ENCODE measurements around the gene ANGPTL2.

Gene ANGPTL2

DNA sequence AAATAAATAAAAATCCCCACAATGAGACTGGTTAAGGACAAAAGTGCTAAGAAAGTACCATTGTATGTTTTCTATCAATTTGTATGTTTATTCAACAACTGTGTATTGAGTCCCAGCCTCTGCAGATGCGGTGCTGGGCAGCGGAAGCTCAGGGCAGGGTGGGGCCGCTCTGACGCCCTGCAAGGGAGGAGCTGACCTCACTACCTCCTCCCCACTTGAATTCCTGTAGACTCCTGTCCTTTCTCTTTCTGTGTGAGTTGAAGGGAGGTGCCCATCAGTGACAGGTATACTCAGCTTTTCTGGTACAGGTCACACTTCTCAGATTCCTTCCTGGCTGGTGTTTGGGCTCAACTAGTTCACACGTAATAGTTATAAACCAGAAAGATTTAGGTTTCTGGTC, 27.0 kb downstream of the ANGPTL2 start:
- H3K27ac Mint-ChIP-seq: no peak overlapping the region
- intact Hi-C loops (cut with micrococcal nuclease): no loop called here
- peaks cover 6% of the 10 kb centered on the region for H3K27me3 Mint-ChIP-seq
- H3K36me3 Mint-ChIP-seq (ENCODE audit: low read depth): no peaks in the 10 kb centered on the region
- H3K9me3 Mint-ChIP-seq: no peaks in the 10 kb centered on the region
- H3K4me3 Mint-ChIP-seq: no peak overlapping the region
- H3K4me1 Mint-ChIP-seq (ENCODE audit: low read depth): no peaks in the 10 kb centered on the region

GRCh38 chr9:127093319-127094020, 29.0 kb downstream of the ANGPTL2 start:
- peaks cover 10% of the 10 kb centered on the region for H3K27me3 Mint-ChIP-seq
- H3K4me1 Mint-ChIP-seq (ENCODE audit: low read depth): no peaks in the 10 kb centered on the region
- no peaks in the 10 kb centered on the region for H3K9me3 Mint-ChIP-seq

DNA sequence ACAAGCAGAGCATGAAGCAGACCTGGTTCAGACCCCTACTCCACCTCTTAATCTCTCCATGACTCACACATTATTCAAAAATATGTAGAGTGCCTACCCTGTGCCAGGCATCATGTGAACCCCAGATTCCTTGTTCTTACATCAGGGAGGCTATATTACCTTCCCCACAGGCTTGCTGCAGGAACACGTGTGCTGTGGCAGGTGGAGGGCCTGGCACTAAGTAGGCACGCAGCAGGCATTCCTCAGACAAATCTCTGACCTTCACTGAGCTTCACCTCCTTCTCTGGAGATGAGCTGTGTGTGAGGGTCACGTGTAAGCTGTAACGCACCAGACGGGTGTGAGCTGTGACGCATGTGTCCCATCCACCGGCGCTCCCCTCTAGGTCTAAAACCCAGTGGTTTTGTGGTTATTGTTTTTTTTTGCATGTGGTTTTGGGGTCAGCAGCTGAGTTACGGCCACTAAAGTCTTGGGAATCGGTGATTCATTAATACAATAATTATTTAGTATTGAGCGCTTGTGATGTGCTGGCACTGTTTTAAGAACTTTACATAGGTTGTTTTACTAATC, 30.3 kb downstream of the ANGPTL2 start:
- no peaks in the 10 kb centered on the region for H3K4me1 Mint-ChIP-seq (ENCODE audit: low read depth)
- no peak overlapping the region for H3K4me3 Mint-ChIP-seq
- no peaks in the 10 kb centered on the region for H3K9me3 Mint-ChIP-seq
- H3K27ac Mint-ChIP-seq: no peak overlapping the region
- intact Hi-C loops (cut with micrococcal nuclease): no loop called here
- H3K27me3 Mint-ChIP-seq: peaks cover 8% of the 10 kb centered on the region
- no peaks in the 10 kb centered on the region for H3K36me3 Mint-ChIP-seq (ENCODE audit: low read depth)

More at GRCh38 chr9:127093319-127094020, 29.0 kb downstream of the ANGPTL2 start:
- intact Hi-C loops (cut with micrococcal nuclease): no loop called here
- Mint-ChIP-seq H3K36me3 (ENCODE audit: low read depth) (no peaks in the 10 kb centered on the region), H3K27ac (no peak overlapping the region), H3K4me3 (no peak overlapping the region)

DNA sequence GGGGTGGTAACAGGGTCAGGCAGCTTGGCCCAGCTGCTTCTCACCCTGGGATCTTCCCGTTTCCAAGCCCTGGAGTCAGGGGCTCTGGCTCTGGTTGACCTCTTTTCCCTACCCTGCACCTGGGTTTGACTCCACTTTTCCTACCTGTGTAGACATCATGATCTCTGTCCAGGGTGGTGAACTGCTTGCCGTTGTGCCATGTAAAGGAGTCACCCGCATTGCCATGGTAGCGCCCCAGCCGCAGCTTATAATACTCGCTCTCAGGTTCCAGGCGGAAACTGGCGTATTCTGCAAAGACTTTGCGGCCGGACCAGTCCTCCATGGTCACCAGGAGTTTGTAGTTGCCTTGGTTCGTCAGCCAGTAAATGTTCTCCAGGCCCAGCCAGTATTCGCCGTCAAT, 30.9 kb downstream of the ANGPTL2 start:
- no peak overlapping the region for H3K4me3 Mint-ChIP-seq
- no peaks in the 10 kb centered on the region for H3K9me3 Mint-ChIP-seq
- intact Hi-C loops (cut with micrococcal nuclease): no loop called here
- H3K27ac Mint-ChIP-seq: no peak overlapping the region
- H3K27me3 Mint-ChIP-seq: peaks cover 10% of the 10 kb centered on the region
- no peaks in the 10 kb centered on the region for H3K4me1 Mint-ChIP-seq (ENCODE audit: low read depth)
- H3K36me3 Mint-ChIP-seq (ENCODE audit: low read depth): no peaks in the 10 kb centered on the region

GRCh38 chr9:127090341-127090985, 32.0 kb downstream of the ANGPTL2 start:
- Mint-ChIP-seq H3K27ac (no peak overlapping the region), H3K9me3 (no peaks in the 10 kb centered on the region), H3K4me3 (no peak overlapping the region), H3K27me3 (peaks cover 11% of the 10 kb centered on the region), H3K4me1 (ENCODE audit: low read depth) (no peaks in the 10 kb centered on the region), H3K36me3 (ENCODE audit: low read depth) (no peaks in the 10 kb centered on the region)
- intact Hi-C loops (cut with micrococcal nuclease): no loop called here

GRCh38 chr9:127089631-127090081, 32.8 kb downstream of the ANGPTL2 start:
- Mint-ChIP-seq H3K27ac (no peak overlapping the region), H3K9me3 (no peaks in the 10 kb centered on the region), H3K4me3 (no peak overlapping the region), H3K27me3 (peaks cover 11% of the 10 kb centered on the region), H3K4me1 (ENCODE audit: low read depth) (no peaks in the 10 kb centered on the region), H3K36me3 (ENCODE audit: low read depth) (no peaks in the 10 kb centered on the region)
- intact Hi-C loops (cut with micrococcal nuclease): no loop called here

- intact Hi-C loops (cut with micrococcal nuclease): no loop called here
- Mint-ChIP-seq H3K27ac (no peak overlapping the region), H3K27me3 (peaks cover 16% of the 10 kb centered on the region), H3K36me3 (ENCODE audit: low read depth) (no peaks in the 10 kb centered on the region), H3K4me3 (no peak overlapping the region), H3K4me1 (ENCODE audit: low read depth) (no peaks in the 10 kb centered on the region), H3K9me3 (no peaks in the 10 kb centered on the region)
Measured at GRCh38 chr9:127088724-127089615, 33.5 kb downstream of the ANGPTL2 start.

- H3K27me3 Mint-ChIP-seq: peaks cover 20% of the 10 kb centered on the region
- H3K4me3 Mint-ChIP-seq: no peak overlapping the region
- intact Hi-C loops (cut with micrococcal nuclease): no loop called here
- no peak overlapping the region for H3K27ac Mint-ChIP-seq
- no peaks in the 10 kb centered on the region for H3K4me1 Mint-ChIP-seq (ENCODE audit: low read depth)
- H3K36me3 Mint-ChIP-seq (ENCODE audit: low read depth): no peaks in the 10 kb centered on the region
- H3K9me3 Mint-ChIP-seq: no peaks in the 10 kb centered on the region
Measured at GRCh38 chr9:127087836-127088235, 34.6 kb downstream of the ANGPTL2 start.

- Mint-ChIP-seq H3K4me1 (ENCODE audit: low read depth) (no peaks in the 10 kb centered on the region), H3K27ac (no peak overlapping the region), H3K4me3 (no peak overlapping the region), H3K27me3 (peaks cover 20% of the 10 kb centered on the region), H3K36me3 (ENCODE audit: low read depth) (no peaks in the 10 kb centered on the region), H3K9me3 (no peaks in the 10 kb centered on the region)
- intact Hi-C loops (cut with micrococcal nuclease): no loop called here
Measured at GRCh38 chr9:127087411-127087810, 35.0 kb downstream of the ANGPTL2 start.

DNA sequence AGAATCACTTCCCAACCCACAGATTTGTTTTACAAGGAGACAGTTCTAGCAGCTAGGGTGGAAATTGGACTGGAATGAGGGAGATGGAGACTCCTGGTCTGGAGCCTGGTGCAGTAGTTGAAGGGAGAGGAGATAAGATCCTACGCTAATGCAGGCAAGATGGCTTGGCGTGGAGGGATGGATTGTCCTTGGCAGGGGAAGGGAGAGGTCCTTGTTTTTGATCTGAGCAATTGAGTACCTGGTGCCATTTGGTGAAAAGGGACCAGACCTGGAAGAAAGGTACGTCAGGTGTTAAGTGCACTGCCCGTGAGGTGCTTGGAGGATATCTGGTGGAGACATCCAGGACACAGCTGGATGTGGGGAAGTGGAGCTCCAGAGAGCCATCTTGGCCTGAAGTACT, 35.7 kb downstream of the ANGPTL2 start:
- Mint-ChIP-seq H3K27me3 (peaks cover 19% of the 10 kb centered on the region), H3K36me3 (ENCODE audit: low read depth) (no peaks in the 10 kb centered on the region), H3K27ac (no peak overlapping the region), H3K4me1 (ENCODE audit: low read depth) (no peaks in the 10 kb centered on the region), H3K9me3 (no peaks in the 10 kb centered on the region), H3K4me3 (no peak overlapping the region)
- intact Hi-C loops (cut with micrococcal nuclease): no loop called here

- intact Hi-C loops (cut with micrococcal nuclease): no loop called here
- Mint-ChIP-seq H3K9me3 (no peaks in the 10 kb centered on the region), H3K36me3 (ENCODE audit: low read depth) (no peaks in the 10 kb centered on the region), H3K27ac (no peak overlapping the region), H3K4me1 (ENCODE audit: low read depth) (no peaks in the 10 kb centered on the region), H3K4me3 (no peak overlapping the region), H3K27me3 (peaks cover 19% of the 10 kb centered on the region)
Measured at GRCh38 chr9:127085186-127085585, 37.2 kb downstream of the ANGPTL2 start.

- H3K9me3 Mint-ChIP-seq: no peaks in the 10 kb centered on the region
- no peak overlapping the region for H3K27ac Mint-ChIP-seq
- no peak overlapping the region for H3K4me3 Mint-ChIP-seq
- intact Hi-C loops (cut with micrococcal nuclease): no loop called here
- no peaks in the 10 kb centered on the region for H3K36me3 Mint-ChIP-seq (ENCODE audit: low read depth)
- H3K27me3 Mint-ChIP-seq: peaks cover 20% of the 10 kb centered on the region
- no peaks in the 10 kb centered on the region for H3K4me1 Mint-ChIP-seq (ENCODE audit: low read depth)
Measured at GRCh38 chr9:127084076-127085039, 38.1 kb downstream of the ANGPTL2 start.
